HL-60 (cell line): ENCODE data around the gene CNTN5.

ENCODE experiments used
- DNase-seq, 2 experiments: peaks; one replicate each; pipeline ENCODE4 v3.0.0-alpha.2; 2010 to 2020; ENCODE audit warnings: low read depth in 1 of 2, low spot score in 1 of 2
- H3K27ac ChIP-seq: fragments of 250-450 bp; sonication (Bioruptor Pico); replicated peaks from 2 replicates; pipeline ENCODE4 v1.5.1; 2020; ENCODE audit warnings: mild to moderate bottlenecking, moderate library complexity
- H3K27me3 ChIP-seq: fragments of 250-450 bp; sonication (Bioruptor Pico); 2 replicates; pipeline ENCODE4 v1.5.1; 2021; ENCODE audit warnings: mild to moderate bottlenecking, moderate library complexity; ENCODE audit not compliant: insufficient read depth, poor library complexity, severe bottlenecking
- H3K4me3 ChIP-seq: replicated peaks from 2 replicates; pipeline ENCODE4 v1.5.1; 2011; ENCODE audit warnings: mild to moderate bottlenecking, control low read depth, low read length; ENCODE audit not compliant: insufficient read depth
- CTCF ChIP-seq: IDR thresholded peaks from one replicate; pipeline ENCODE4 v1.5.1; 2011; ENCODE audit warnings: low read length, control low read depth, inconsistent platforms; ENCODE audit not compliant: insufficient read depth
- GABPA ChIP-seq: IDR thresholded peaks from 2 replicates; pipeline ENCODE4 v1.6.1; 2012; ENCODE audit warnings: low read depth
- POLR2AphosphoS5 ChIP-seq: IDR thresholded peaks from 2 replicates; pipeline ENCODE4 v1.6.1; 2012; ENCODE audit warnings: low read depth
- REST ChIP-seq: IDR thresholded peaks from 2 replicates; pipeline ENCODE4 v1.6.1; 2012; ENCODE audit warnings: low read depth; ENCODE audit not compliant: insufficient replicate concordance
- SPI1 ChIP-seq: IDR thresholded peaks from 2 replicates; pipeline ENCODE4 v1.6.1; 2012; ENCODE audit warnings: low read depth, mild to moderate bottlenecking, borderline replicate concordance

The CNTN5 gene

GRCh38 chr11:99443276-99443675 lies 422.5 kb downstream of the CNTN5 start:
- no peak for DNase-seq
- no peak overlapping the region for H3K27ac ChIP-seq
- no peak for TF ChIP-seq CTCF
- no peak for TF ChIP-seq REST
- no peak for TF ChIP-seq GABPA
- TF ChIP-seq POLR2AphosphoS5, result no peak
- TF ChIP-seq SPI1, result no peak
- H3K27me3 ChIP-seq, result no peaks in the 10 kb centered on the region
- H3K4me3 ChIP-seq, result no peak overlapping the region

GRCh38 chr11:99446400-99446799 lies 425.7 kb downstream of the CNTN5 start:
- H3K4me3 ChIP-seq, result no peak overlapping the region
- TF ChIP-seq POLR2AphosphoS5 (no peak), CTCF (no peak), GABPA (no peak), SPI1 (no peak)
- no peaks in the 10 kb centered on the region for H3K27me3 ChIP-seq
- DNase-seq, result no peak
- H3K27ac ChIP-seq, result no peak overlapping the region

- no peak for DNase-seq
- Histone ChIP-seq H3K27ac (no peak overlapping the region), H3K4me3 (no peak overlapping the region), H3K27me3 (no peaks in the 10 kb centered on the region)
- TF ChIP-seq POLR2AphosphoS5 (no peak), CTCF (no peak), SPI1 (no peak), REST (no peak), GABPA (no peak)
Observed at GRCh38 chr11:99449345-99449744, 428.6 kb downstream of the CNTN5 start.

GRCh38 chr11:99452075-99452474 lies 431.3 kb downstream of the CNTN5 start:
- H3K27me3 ChIP-seq, result no peaks in the 10 kb centered on the region
- no peak for DNase-seq
- TF ChIP-seq POLR2AphosphoS5, result no peak
- no peak for TF ChIP-seq REST
- no peak for TF ChIP-seq GABPA
- TF ChIP-seq SPI1, result no peak
- TF ChIP-seq CTCF, result no peak
- no peak overlapping the region for H3K4me3 ChIP-seq
- H3K27ac ChIP-seq, result no peak overlapping the region
